T47D (cell line): ENCODE data around the gene ZNF644.

Source experiments
- DNase-seq, 2 experiments: peaks; one replicate each; pipeline versions ENCODE4 v3.0.0 to v3.0.0-alpha.2; 2011 to 2012; ENCODE audit warnings: low read depth in 1 of 2, low spot score in 1 of 2
- JUND ChIP-seq: IDR thresholded peaks from 2 replicates; pipeline ENCODE4 v1.6.1; 2012; ENCODE audit warnings: low read depth
- in situ Hi-C: cut with HindIII; loops from 2 replicates; pipeline ENCODE4 v1.10.0; 2016; ENCODE audit warnings: low sequenced_read_pairs, low pct_unique_long_range_greater_than_20kb

Gene ZNF644

GRCh38 chr1:91014475-91014874 is 7.4 kb downstream of the ZNF644 start:
- DNase-seq = no peak
- TF ChIP-seq JUND = no peak
- in situ Hi-C loops = no loop called here

GRCh38 chr1:91013302-91013701 is 8.5 kb downstream of the ZNF644 start:
- in situ Hi-C loops = no loop called here
- no peak for DNase-seq
- no peak for TF ChIP-seq JUND

- TF ChIP-seq JUND = no peak
- no peak for DNase-seq
- in situ Hi-C loops = no loop called here
These were observed 9.6 kb downstream of the ZNF644 start for GRCh38 chr1:91012196-91012595.

GRCh38 chr1:91011726-91012125 is 10.1 kb downstream of the ZNF644 start:
- in situ Hi-C loops = no loop called here
- DNase-seq = no peak
- no peak for TF ChIP-seq JUND

- no peak for TF ChIP-seq JUND
- DNase-seq = no peak
- in situ Hi-C loops = no loop called here
These were observed 14.0 kb downstream of the ZNF644 start for GRCh38 chr1:91007827-91008226.

- no peak for DNase-seq
- no peak for TF ChIP-seq JUND
- in situ Hi-C loops = no loop called here
These were observed 14.7 kb downstream of the ZNF644 start for GRCh38 chr1:91007092-91007491.

GRCh38 chr1:91006113-91006908 is 15.5 kb downstream of the ZNF644 start:
- no peak for TF ChIP-seq JUND
- DNase-seq = no peak
- in situ Hi-C loops = no loop called here

- in situ Hi-C loops = no loop called here
- TF ChIP-seq JUND = no peak
- no peak for DNase-seq
These were observed 16.6 kb downstream of the ZNF644 start for GRCh38 chr1:91005285-91005684.

GRCh38 chr1:91004145-91004544 is 17.7 kb downstream of the ZNF644 start:
- TF ChIP-seq JUND = no peak
- in situ Hi-C loops = no loop called here
- DNase-seq = no peak

- TF ChIP-seq JUND = no peak
- DNase-seq = no peak
- in situ Hi-C loops = no loop called here
These were observed 25.0 kb downstream of the ZNF644 start for GRCh38 chr1:90996742-90997413.

- no peak for TF ChIP-seq JUND
- in situ Hi-C loops = no loop called here
- DNase-seq = no peak
These were observed 26.4 kb downstream of the ZNF644 start for GRCh38 chr1:90995311-90995894.

- in situ Hi-C loops = no loop called here
- DNase-seq = no peak
- no peak for TF ChIP-seq JUND
These were observed 27.4 kb downstream of the ZNF644 start for GRCh38 chr1:90994461-90994860.

- no peak for TF ChIP-seq JUND
- in situ Hi-C loops = no loop called here
- no peak for DNase-seq
These were observed 28.6 kb downstream of the ZNF644 start for GRCh38 chr1:90993245-90993644.
